NCI-H446 (cell line): Measurements from ENCODE around the gene PARD3B.

ENCODE experiments used
- DNase-seq, 2 experiments: peaks; one replicate each; lab custom pipeline; 2025; lab: John Stamatoyannopoulos, UW

Gene PARD3B

GRCh38 chr2:205509655-205510054, 964.4 kb downstream of the PARD3B start:
- DNase-seq, result no peak

- no peak for DNase-seq
These were observed 965.1 kb downstream of the PARD3B start for GRCh38 chr2:205510345-205510744.

GRCh38 chr2:205511221-205511620, 965.9 kb downstream of the PARD3B start:
- no peak for DNase-seq

GRCh38 chr2:205511641-205512040, 966.4 kb downstream of the PARD3B start:
- no peak for DNase-seq

GRCh38 chr2:205520311-205520710, 975.0 kb downstream of the PARD3B start:
- DNase-seq, result no peak

DNA sequence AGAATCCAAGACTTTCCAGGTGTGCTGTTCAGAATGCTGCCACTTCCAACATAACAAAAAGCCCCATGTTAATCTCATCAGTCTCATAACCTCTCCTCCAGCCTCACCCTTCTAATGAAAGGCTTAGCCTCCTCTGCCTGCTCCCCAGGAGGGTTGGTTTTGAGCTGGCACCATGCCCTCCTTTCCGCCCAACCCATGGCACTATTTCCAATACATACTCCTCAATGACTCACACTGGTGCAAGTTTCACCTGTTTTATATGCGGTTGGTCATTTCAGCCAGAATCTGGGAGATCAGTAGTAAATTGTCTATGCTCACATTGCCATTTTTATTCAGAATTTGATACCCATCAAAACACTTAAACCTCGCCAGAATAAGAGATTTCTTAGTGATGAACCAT, 979.4 kb downstream of the PARD3B start:
- DNase-seq, result no peak

DNA sequence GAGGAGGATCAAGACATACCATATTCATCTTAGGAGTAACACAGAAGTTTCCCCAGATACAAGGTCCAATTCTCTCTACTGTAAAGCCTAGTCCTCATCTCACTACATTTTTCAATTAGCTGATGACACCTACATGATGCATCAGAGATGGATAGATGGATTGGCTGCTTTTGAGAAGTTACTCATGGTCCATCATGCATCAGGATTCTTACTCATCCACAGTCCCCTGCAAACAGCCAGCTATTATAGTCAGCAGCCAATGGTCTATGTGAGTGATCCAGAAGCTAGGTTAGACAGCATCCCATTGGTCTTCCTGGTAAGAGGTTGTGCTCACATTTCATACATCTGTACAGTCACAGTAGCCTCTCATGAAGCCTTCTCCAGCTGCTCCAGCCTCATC, 982.5 kb downstream of the PARD3B start:
- no peak for DNase-seq

DNA sequence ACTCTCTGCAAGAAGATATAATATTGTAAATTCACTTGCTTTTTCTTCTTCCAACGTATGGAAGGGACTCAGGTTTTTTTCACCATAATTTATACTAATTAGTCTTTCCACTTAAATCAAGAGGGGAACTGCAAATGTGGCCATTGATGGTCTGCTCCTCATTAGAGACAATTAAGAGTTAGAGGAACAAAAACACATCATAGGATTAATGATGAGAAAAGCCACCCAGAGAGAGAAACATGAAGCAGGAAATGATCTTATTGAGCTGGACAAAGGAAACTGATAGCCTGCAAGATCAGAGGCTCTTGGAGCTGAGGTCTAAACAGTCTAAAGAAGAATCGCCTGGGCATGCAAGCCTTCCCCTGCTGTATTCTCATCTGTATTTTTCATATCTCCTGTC, 985.8 kb downstream of the PARD3B start:
- DNase-seq, result no peak

GRCh38 chr2:205531489-205532148, 986.3 kb downstream of the PARD3B start:
- DNase-seq, result no peak

DNA sequence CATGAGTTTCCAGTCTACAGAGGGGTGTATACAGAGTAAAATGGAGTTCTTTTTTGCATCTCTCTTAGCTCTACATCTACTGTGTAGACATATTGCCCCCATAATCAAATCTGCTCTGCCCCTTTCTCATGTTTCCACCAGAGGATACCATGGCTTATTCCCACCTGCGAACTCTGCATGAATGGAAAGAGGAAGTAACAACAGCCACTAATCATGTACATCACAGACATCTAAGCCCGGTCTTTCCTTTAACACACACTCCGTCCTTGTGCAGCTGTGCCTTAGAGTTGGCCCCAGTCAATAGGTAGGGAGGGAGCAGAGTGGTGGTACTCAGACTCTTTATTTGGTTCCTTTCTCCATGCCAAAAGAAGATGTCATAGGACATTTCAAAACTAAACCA, 989.7 kb downstream of the PARD3B start:
- DNase-seq, result no peak

DNA sequence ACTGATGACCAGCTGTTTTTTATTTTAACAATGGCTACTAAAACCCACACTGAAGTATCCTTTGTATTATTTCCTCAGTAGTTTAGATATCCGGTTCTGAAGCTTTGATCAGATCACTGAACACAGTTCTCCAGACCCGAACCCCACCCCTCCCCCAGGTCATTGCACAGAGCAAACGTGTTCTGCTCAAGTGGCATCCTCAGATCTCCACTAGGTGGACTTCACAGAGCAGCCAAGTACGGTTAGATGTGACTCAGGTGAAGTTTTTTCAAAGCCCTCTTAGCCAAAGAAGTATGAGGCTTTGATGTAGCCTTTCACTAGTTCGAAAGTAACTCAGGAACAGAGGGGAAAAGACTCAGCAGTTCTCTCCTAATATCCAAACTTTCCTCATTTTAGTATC, 994.3 kb downstream of the PARD3B start:
- DNase-seq, result no peak

DNA sequence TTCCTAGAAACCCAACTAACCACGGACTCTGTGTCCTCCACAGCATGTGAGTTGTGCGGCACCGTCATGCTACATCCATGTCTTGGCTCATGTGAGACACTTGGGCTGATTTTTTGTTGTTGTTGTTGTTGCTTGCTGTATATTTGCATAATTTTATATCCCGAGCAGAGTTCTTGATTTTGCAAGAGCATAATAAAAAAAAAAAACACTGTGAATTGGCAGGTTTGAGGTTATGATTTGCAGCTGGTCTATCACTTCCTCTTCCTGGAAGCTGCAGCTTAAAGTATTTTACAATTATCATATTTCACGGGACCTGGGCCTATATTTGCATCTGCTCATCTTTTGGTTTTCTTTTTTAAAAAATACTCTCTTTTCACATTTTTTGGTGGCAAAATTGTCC, 994.8 kb downstream of the PARD3B start:
- DNase-seq, result no peak

GRCh38 chr2:205543262-205543843, 998.1 kb downstream of the PARD3B start:
- DNase-seq, result no peak

DNA sequence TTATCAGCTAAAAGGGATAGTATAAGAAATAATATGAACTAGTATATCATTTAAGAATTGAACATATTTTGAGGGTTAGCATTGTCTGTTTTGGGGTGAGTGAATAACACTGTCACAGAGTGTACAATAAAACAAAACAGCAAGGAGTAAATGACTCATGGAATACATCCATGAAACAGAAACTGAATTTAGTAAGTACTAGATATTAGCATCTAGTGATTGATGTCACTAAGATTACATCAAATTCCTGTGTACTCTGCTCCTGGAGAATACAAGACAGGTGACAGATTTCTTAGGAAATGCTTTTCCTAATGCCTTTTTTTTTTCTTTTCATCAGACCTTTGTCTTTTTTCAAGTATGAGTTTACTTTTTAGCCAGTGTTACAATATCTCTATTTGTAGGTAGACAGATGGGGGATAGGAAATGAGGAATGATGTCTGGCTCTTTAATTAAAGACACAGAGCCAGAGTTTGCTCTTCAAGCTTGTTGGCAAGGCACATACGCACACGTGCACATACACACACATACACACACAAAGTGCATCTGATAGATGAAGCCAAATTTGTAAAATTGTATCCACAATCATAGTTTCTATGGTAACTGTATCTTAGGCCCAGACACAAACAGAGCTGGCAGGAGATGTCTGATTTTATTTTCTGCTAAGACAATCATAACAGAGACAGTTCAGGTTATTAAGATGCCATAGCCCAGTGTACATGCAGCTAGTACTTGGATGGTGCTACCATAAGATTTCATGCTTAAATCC, 998.8 kb downstream of the PARD3B start:
- DNase-seq, result peak in 1 of 2 experiments; percentile 42

GRCh38 chr2:205545971-205546816, 1000.9 kb downstream of the PARD3B start:
- no peak for DNase-seq

DNA sequence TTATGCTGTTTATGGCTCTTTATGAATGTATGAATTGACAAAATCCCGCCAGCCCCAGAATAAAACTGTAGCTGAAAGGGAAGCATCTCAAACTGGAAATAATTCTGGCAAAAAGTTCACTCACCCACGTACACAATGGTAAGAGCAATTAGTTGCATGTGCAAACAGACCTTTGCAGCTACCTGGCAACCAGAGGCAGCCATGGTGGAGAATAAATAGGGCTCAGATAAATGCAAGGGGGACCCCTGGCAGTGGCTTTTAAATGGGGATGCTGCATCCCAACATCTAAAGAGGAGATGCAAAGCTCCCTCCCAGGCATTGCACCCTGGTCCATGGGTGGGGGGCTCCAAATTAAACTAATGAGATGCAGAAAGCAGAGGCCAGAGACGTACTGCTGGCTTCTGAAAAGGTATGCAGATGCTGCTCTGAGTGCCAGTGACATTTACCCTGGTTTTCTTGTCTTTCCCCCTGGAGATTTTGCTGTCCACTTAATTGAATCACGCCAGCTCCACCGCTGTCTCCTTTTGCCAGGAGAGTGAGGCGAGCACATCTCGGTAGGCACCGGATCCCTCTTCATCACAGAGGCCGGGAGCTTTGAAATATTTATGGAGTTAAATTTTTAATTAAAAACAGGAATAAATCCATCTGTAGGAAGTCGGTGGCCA, 1010.4 kb downstream of the PARD3B start:
- no peak for DNase-seq

DNA sequence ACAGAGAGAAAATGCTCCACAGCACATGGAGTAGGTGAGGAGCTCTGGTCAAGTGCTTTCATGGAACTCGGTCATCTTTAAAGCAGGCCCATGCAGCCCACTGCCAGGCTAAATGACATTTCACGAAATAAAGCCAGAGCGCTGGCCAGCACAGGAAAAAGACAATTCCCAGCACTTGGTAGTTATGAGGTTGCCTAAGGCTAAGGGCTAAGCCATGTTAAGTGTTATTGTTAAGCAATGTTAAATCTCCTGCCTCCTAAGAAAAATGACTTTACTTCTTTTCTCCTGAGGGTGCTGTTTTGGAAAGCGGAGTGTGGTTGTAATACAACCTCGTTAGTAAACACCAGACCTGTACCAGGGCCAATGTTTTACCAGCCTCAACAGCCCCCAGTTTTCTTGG, 1011.1 kb downstream of the PARD3B start:
- no peak for DNase-seq

DNA sequence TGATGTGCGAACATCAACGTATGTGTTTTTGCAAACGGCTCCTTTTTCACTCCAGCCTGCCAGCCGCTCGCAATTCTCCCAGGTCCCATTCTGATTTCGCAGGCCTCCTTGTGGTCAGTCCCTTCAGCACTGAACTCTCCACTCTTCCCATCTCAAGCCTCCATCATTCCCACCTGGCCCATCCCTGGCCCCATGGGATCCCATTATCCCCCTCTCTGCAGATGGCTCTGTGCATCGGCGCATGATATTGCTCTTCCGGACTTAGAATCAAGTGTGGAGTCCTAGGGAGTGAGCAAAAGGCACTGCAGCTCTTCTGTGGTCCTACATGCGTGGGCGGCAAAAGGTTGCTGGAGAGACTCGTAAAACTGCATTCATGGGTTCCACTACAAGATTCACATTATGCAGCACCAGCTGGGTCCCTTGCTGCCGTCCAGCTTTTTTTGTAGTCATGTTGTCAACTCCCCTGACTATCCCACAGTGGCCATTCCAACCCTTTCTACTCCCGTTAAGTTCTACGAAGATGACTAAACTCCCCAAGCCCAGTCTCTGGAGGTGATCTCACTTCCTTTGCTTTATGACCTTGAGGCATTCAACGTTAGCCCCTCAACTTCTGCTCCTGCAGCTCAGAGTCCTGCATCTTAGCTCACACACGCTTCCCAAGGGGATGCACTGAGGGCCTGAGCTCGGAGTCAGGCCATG, 1011.7 kb downstream of the PARD3B start:
- no peak for DNase-seq

DNA sequence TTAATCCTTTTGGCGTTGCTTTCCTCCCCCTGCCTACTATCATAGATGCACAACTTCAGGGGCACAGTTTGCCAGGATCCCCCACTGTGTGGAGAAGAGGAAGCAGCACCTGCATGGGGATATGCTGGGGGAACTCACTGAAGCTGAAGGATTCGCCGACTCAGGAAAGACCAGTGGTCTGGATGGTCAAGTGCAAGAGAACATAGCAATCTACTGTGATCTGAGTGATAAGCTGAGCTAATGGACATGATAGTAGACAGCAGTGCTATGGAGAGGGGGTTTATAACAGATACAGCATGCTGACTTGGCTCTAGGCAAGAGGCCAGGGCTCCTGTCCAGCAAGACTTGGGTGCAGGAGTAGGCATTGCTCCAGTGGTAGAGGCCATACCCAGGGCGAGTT, 1012.6 kb downstream of the PARD3B start:
- no peak for DNase-seq

DNA sequence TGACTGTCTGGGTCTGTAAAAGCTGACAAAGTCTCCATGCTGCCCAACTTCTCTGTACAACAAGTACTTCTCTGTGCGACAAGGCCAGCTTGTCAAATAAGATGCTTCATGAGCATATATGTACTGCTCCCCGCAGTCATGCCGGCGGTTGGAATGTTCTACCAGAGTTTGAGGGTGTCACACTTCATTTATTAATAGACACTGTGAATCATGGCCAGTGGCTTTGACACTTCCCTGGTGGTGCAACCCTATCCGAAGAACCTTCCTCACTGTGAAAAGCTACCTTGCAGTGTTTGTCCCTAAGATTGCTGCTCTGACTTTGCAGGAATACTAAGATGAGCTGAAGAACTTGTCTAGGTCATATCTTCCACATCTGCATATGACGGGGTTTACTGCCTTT, 1016.2 kb downstream of the PARD3B start:
- no peak for DNase-seq

GRCh38 chr2:205563646-205564045, 1018.4 kb downstream of the PARD3B start:
- peak in 1 of 2 experiments; percentile 12 for DNase-seq
